Liver (tissue), 9 donors: Measurements from ENCODE around the gene AGBL4. TPM values are rescaled to one million over a fixed set of nuclear protein-coding genes. Genes with fewer than 3 reads are reported as not detected.

Experiments used
- DNase-seq: peaks from one replicate; pipeline ENCODE4 v3.0.0-alpha.2; 2017; ENCODE audit warnings: low spot score
- H3K27ac ChIP-seq, 2 donors: one replicate each; pipeline ENCODE4 v1.7.0; 2013; ENCODE audit warnings: inconsistent platforms in 2 of 2, low read length in 2 of 2, control low read depth in 1 of 2, low read depth in 1 of 2, mild to moderate bottlenecking in 1 of 2
- H3K27me3 ChIP-seq, 4 donors: one replicate each; pipeline versions ENCODE4 v1.6.1 to v1.7.0; 2013; ENCODE audit warnings: low read length in 3 of 4, inconsistent platforms in 1 of 4, mild to moderate bottlenecking in 1 of 4, moderate library complexity in 1 of 4; ENCODE audit not compliant: control insufficient read depth in 4 of 4, insufficient read depth in 4 of 4
- H3K36me3 ChIP-seq, 4 donors: one replicate each; pipeline versions ENCODE4 v1.6.1 to v1.7.0; 2013; ENCODE audit warnings: low read length in 3 of 4, mild to moderate bottlenecking in 3 of 4, low read depth in 1 of 4, moderate library complexity in 1 of 4; ENCODE audit not compliant: control insufficient read depth in 4 of 4, insufficient read depth in 3 of 4
- H3K4me1 ChIP-seq, 4 donors: one replicate each; pipeline versions ENCODE4 v1.6.1 to v1.7.0; 2013; ENCODE audit warnings: low read length in 3 of 4, mild to moderate bottlenecking in 3 of 4, moderate library complexity in 1 of 4; ENCODE audit not compliant: control insufficient read depth in 4 of 4, insufficient read depth in 4 of 4
- H3K4me3 ChIP-seq, 3 donors: one replicate each; pipeline versions ENCODE4 v1.6.1 to v1.7.0; 2013; ENCODE audit warnings: low read length in 3 of 3, control low read depth in 1 of 3, low read depth in 1 of 3, mild to moderate bottlenecking in 1 of 3
- H3K9ac ChIP-seq, 2 donors: one replicate each; pipeline ENCODE4 v1.7.0; 2013; ENCODE audit warnings: low read length in 2 of 2, mild to moderate bottlenecking in 2 of 2, moderate library complexity in 2 of 2, control low read depth in 1 of 2, low read depth in 1 of 2
- H3K9me3 ChIP-seq, 4 donors: one replicate each; pipeline versions ENCODE4 v1.6.1 to v1.7.0; 2013; ENCODE audit warnings: low read length in 3 of 4; ENCODE audit not compliant: control insufficient read depth in 4 of 4
- CTCF ChIP-seq: fragments of 150-350 bp; IDR thresholded peaks from 2 replicates; pipeline ENCODE4 v1.5.1; 2017; ENCODE audit warnings: improper control_type of control experiment, low read depth, low read length; ENCODE audit not compliant: missing input control
- GABPA ChIP-seq, 2 donors: IDR thresholded peaks in 1 of 2; conservative IDR thresholded peaks in 1 of 2; 2 replicates each; pipeline ENCODE4 v1.6.1; 2016; ENCODE audit warnings: antibody characterized with exemption in 2 of 2, mild to moderate bottlenecking in 1 of 2, moderate library complexity in 1 of 2
- JUND ChIP-seq, 2 donors: IDR thresholded peaks; 2 replicates each; pipeline ENCODE4 v1.6.1; 2016; ENCODE audit warnings: antibody characterized with exemption in 2 of 2
- MAX ChIP-seq: IDR thresholded peaks from 2 replicates; pipeline ENCODE4 v1.6.1; 2016; ENCODE audit warnings: antibody characterized with exemption
- REST ChIP-seq: IDR thresholded peaks from 2 replicates; pipeline ENCODE4 v1.6.1; 2016; ENCODE audit warnings: antibody characterized with exemption, mild to moderate bottlenecking
- TAF1 ChIP-seq: conservative IDR thresholded peaks from 2 replicates; pipeline ENCODE4 v1.6.1; 2016; ENCODE audit warnings: antibody characterized with exemption, mild to moderate bottlenecking
- YY1 ChIP-seq: IDR thresholded peaks from 2 replicates; pipeline ENCODE4 v1.6.1; 2016; ENCODE audit warnings: antibody characterized with exemption, mild to moderate bottlenecking
- ZBTB33 ChIP-seq: IDR thresholded peaks from 2 replicates; pipeline ENCODE4 v1.6.1; 2016; ENCODE audit warnings: antibody characterized with exemption
- WGBS: extraction: QIAGEN DNeasy Blood & Tissue Kit; methylation state at CpG from one replicate; pipeline ENCODE4 v1.1.7; 2013; 5-methylcytosine and 5-hydroxymethylcytosine counted together
- polyA plus RNA-seq, 2 donors: library from polyadenylated mRNA; stranded (reverse) in 1 of 2; unstranded in 1 of 2; fragments of 200-250 nt in 1 of 2; fragments of >200 nt in 1 of 2; fragmentation: Nextera tagmentation in 1 of 2; extraction: Ambion mirVana in 1 of 2; gene quantifications; one replicate each; pipeline versions ENCODE4 v1.2.1 to v1.2.3, GENCODE V29; 2013 to 2015
- total RNA-seq, 2 donors: library from RNA; depleted of rRNA; stranded (reverse); fragments of >200 nt; gene quantifications; one replicate each; pipeline ENCODE4 v1.2.3, GENCODE V29; 2014
- donor health status: healthy.
- donor health status: healthy.
- donor health status: healthy.
- donor health status: healthy.
- donor health status: healthy.

Gene AGBL4
- total and polyA plus RNA-seq, 4 donors, result 0.75 to 0.76 TPM; not detected in 2

GRCh38 chr1:49204720-49205119 lies 819.0 kb downstream of the AGBL4 start (continued):
- no peak for TF ChIP-seq REST

GRCh38 chr1:49200738-49201137 lies 823.0 kb downstream of the AGBL4 start:
- H3K27ac ChIP-seq, result no peak overlapping the region
- peaks cover 0 to 13% (median 0%) of the 10 kb centered on the region in 4 donors for H3K9me3 ChIP-seq
- H3K4me3 ChIP-seq, result no peak overlapping the region
- H3K9ac ChIP-seq, result no peak overlapping the region
- WGBS, result 41% methylated on average over 1 of the region's 1 CpG
- no peaks in the 10 kb centered on the region for H3K36me3 ChIP-seq
- H3K4me1 ChIP-seq, result no peaks in the 10 kb centered on the region
- H3K27me3 ChIP-seq, result peaks cover 0 to 8% (median 0%) of the 10 kb centered on the region in 4 donors
- no peak for DNase-seq
- TF ChIP-seq JUND (IDR thresholded peaks at IDR 0.05) (no peak), TAF1 (no peak), ZBTB33 (no peak), GABPA (IDR thresholded peaks at IDR 0.05 in 1 of 2, conservative IDR thresholded peaks at IDR 0.05 in 1 of 2) (no peak)

- peaks cover 0 to 14% (median under 1%) of the 10 kb centered on the region in 4 donors for H3K9me3 ChIP-seq
- TF ChIP-seq MAX (no peak), ZBTB33 (no peak), YY1 (no peak), CTCF (no peak)
- H3K4me1 ChIP-seq, result no peaks in the 10 kb centered on the region
- DNase-seq, result no peak
- H3K27me3 ChIP-seq, result peaks cover 0 to 8% (median 0%) of the 10 kb centered on the region in 4 donors
- H3K4me3 ChIP-seq, result no peak overlapping the region
- H3K27ac ChIP-seq, result no peak overlapping the region
- H3K9ac ChIP-seq, result no peak overlapping the region
- no peaks in the 10 kb centered on the region for H3K36me3 ChIP-seq
Measured at GRCh38 chr1:49199564-49199963, 824.2 kb downstream of the AGBL4 start.
